CD14-positive monocyte (primary cell): Measurements from ENCODE around the gene MUC5B. TPM values are rescaled to one million over a fixed set of nuclear protein-coding genes. Genes with fewer than 3 reads are reported as not detected.

Source experiments
- DNase-seq, 3 donors: peaks; one replicate each; pipeline ENCODE4 v3.0.0-alpha.2; 2011 to 2022
- H2AFZ ChIP-seq: 2 replicates; pipeline ENCODE4 v1.6.0; 2012; ENCODE audit warnings: mild to moderate bottlenecking, low read depth, low read length, inconsistent platforms; ENCODE audit not compliant: insufficient read depth, poor library complexity, severe bottlenecking
- H3K27ac ChIP-seq, 2 donors: 1 replicate in 1 of 2; 2 replicates in 1 of 2; pipeline ENCODE4 v1.5.1; 2012 to 2013; ENCODE audit warnings: low read length in 2 of 2, control low read depth in 1 of 2, inconsistent platforms in 1 of 2, low read depth in 1 of 2, mild to moderate bottlenecking in 1 of 2
- H3K27me3 ChIP-seq, 2 donors: one replicate each; pipeline versions ENCODE4 v1.6.0 to v1.6.1; 2011 to 2013; ENCODE audit warnings: low read length in 2 of 2; ENCODE audit not compliant: control insufficient read depth in 2 of 2, insufficient read depth in 2 of 2
- H3K36me3 ChIP-seq, 2 donors: replicated peaks in 1 of 2; 1 replicate in 1 of 2; 2 replicates in 1 of 2; pipeline versions ENCODE4 v1.5.1 to v1.6.1; 2012 to 2013; ENCODE audit warnings: low read length in 2 of 2, control low read depth in 1 of 2, inconsistent platforms in 1 of 2, mild to moderate bottlenecking in 1 of 2; ENCODE audit not compliant: insufficient read depth in 2 of 2, control insufficient read depth in 1 of 2
- H3K4me1 ChIP-seq, 2 donors: 1 replicate in 1 of 2; 2 replicates in 1 of 2; pipeline versions ENCODE4 v1.5.1 to v1.6.1; 2012 to 2013; ENCODE audit warnings: low read length in 2 of 2, control low read depth in 1 of 2, inconsistent platforms in 1 of 2, mild to moderate bottlenecking in 1 of 2, moderate library complexity in 1 of 2; ENCODE audit not compliant: insufficient read depth in 2 of 2, control insufficient read depth in 1 of 2
- H3K4me2 ChIP-seq: replicated peaks from 2 replicates; pipeline ENCODE3; 2012; ENCODE audit warnings: low read length, moderate library complexity, mild to moderate bottlenecking; ENCODE audit not compliant: poor library complexity, severe bottlenecking; ENCODE audit errors: extremely low read depth
- H3K4me3 ChIP-seq, 3 experiments: fragments of 200-600 bp in 1 of 3; sonication (generic) in 1 of 3; replicated peaks in 1 of 3; 1 replicate in 2 of 3; 2 replicates in 1 of 3; pipeline ENCODE4 v1.5.1; 2011 to 2013; ENCODE audit warnings: low read length in 3 of 3, mild to moderate bottlenecking in 3 of 3, control low read depth in 2 of 3, low read depth in 2 of 3, inconsistent platforms in 1 of 3, moderate library complexity in 1 of 3
- H3K79me2 ChIP-seq: 2 replicates; pipeline ENCODE4 v1.6.0; 2012; ENCODE audit warnings: mild to moderate bottlenecking, control low read depth, inconsistent platforms, low read length, moderate library complexity; ENCODE audit not compliant: insufficient read depth
- H3K9ac ChIP-seq: 2 replicates; pipeline ENCODE4 v1.6.0; 2017; ENCODE audit warnings: low read length, mild to moderate bottlenecking; ENCODE audit not compliant: insufficient read depth, poor library complexity, severe bottlenecking
- H3K9me3 ChIP-seq, 2 donors: replicated peaks in 1 of 2; 1 replicate in 1 of 2; 2 replicates in 1 of 2; pipeline versions ENCODE4 v1.5.1 to v1.6.1; 2012 to 2013; ENCODE audit warnings: low read length in 2 of 2, control low read depth in 1 of 2; ENCODE audit not compliant: control insufficient read depth in 1 of 2, insufficient read depth in 1 of 2
- H4K20me1 ChIP-seq: 2 replicates; pipeline ENCODE4 v1.6.0; 2012; ENCODE audit warnings: mild to moderate bottlenecking, low read length, control low read depth, moderate library complexity; ENCODE audit not compliant: insufficient read depth
- H3K27ac Mint-ChIP-seq, 7 donors: one replicate each; pipeline ENCODE4 v1.8.0; 2020; ENCODE audit warnings: mild to moderate bottlenecking in 7 of 7, mixed read lengths in 7 of 7, moderate library complexity in 6 of 7, inconsistent platforms in 2 of 7
- H3K27me3 Mint-ChIP-seq, 3 donors: one replicate each; pipeline ENCODE4 v1.8.0; 2021 to 2022; ENCODE audit warnings: low read depth in 3 of 3, mild to moderate bottlenecking in 3 of 3, mixed read lengths in 3 of 3, moderate library complexity in 3 of 3, inconsistent platforms in 1 of 3
- H3K36me3 Mint-ChIP-seq, 2 donors: one replicate each; pipeline ENCODE4 v1.8.0; 2020; ENCODE audit warnings: mixed read lengths in 2 of 2, inconsistent platforms in 1 of 2, mild to moderate bottlenecking in 1 of 2
- H3K4me1 Mint-ChIP-seq: one replicate; pipeline ENCODE4 v1.8.0; 2020; ENCODE audit warnings: mild to moderate bottlenecking, mixed read lengths
- H3K4me3 Mint-ChIP-seq, 2 donors: one replicate each; pipeline ENCODE4 v1.8.0; 2020; ENCODE audit warnings: mild to moderate bottlenecking in 2 of 2, mixed read lengths in 2 of 2, moderate library complexity in 1 of 2
- H3K9me3 Mint-ChIP-seq, 7 donors: one replicate each; pipeline ENCODE4 v1.8.0; 2020 to 2022; ENCODE audit warnings: mixed read lengths in 7 of 7, mild to moderate bottlenecking in 6 of 7, moderate library complexity in 6 of 7, inconsistent platforms in 2 of 7
- WGBS: methylation state at CpG from one replicate; pipeline ENCODE4 v1.1.5; 2013; ENCODE audit warnings: missing lambda C conversion rate; ENCODE audit not compliant: insufficient coverage; 5-methylcytosine and 5-hydroxymethylcytosine counted together
- intact Hi-C, 2 donors: fragments of 100-400 bp; cut with micrococcal nuclease; formaldehyde crosslinking; loops; one replicate each; pipeline versions ENCODE4 v1.15.0 to v1.15.1; 2023
- polyA plus RNA-seq, 3 donors: library from polyadenylated mRNA; depleted of rRNA in 1 of 3; unstranded in 2 of 3; stranded (reverse) in 1 of 3; fragments of 300-500 nt in 2 of 3; fragments of >200 nt in 1 of 3; fragmentation: Illumina TruSeq in 2 of 3; gene quantifications; 1 replicate in 2 of 3; 2 replicates in 1 of 3; pipeline ENCODE4 v1.2.3, GENCODE V29; 2012 to 2021
- TF ChIP-seq, protein P1 (sequence below): fragments of 200-600 bp; IDR thresholded peaks from one replicate; pipeline ENCODE4 v1.8.0; 2022; ENCODE audit warnings: antibody characterized with exemption, mild to moderate bottlenecking

MUC5B gene
- polyA plus RNA-seq, 3 donors, result not detected

GRCh38 chr11:1205121-1205986, 17.5 kb upstream of the MUC5B start:
- H3K4me3 ChIP-seq, result no peak overlapping the region
- H3K27ac ChIP-seq, result no peak overlapping the region
- H3K4me3 Mint-ChIP-seq, result no peak overlapping the region
- no peaks in the 10 kb centered on the region for H3K4me1 ChIP-seq
- H3K9me3 ChIP-seq, result peaks cover 0 to 16% of the 10 kb centered on the region in 2 donors
- H3K27ac Mint-ChIP-seq, result peak overlapping the region in 1 of 7 donors; percentile 72
- no peaks in the 10 kb centered on the region for H3K36me3 ChIP-seq
- peaks cover under 1 to 9% (median 6%) of the 10 kb centered on the region in 7 donors for H3K9me3 Mint-ChIP-seq
- DNase-seq, result no peak
- no peaks in the 10 kb centered on the region for H3K4me1 Mint-ChIP-seq
- intact Hi-C loops, result no loop called here
- no peaks in the 10 kb centered on the region for H4K20me1 ChIP-seq
- no peaks in the 10 kb centered on the region for H3K36me3 Mint-ChIP-seq
- no peak overlapping the region for H2AFZ ChIP-seq
- no peak overlapping the region for H3K4me2 ChIP-seq
- TF ChIP-seq, protein P1, sequence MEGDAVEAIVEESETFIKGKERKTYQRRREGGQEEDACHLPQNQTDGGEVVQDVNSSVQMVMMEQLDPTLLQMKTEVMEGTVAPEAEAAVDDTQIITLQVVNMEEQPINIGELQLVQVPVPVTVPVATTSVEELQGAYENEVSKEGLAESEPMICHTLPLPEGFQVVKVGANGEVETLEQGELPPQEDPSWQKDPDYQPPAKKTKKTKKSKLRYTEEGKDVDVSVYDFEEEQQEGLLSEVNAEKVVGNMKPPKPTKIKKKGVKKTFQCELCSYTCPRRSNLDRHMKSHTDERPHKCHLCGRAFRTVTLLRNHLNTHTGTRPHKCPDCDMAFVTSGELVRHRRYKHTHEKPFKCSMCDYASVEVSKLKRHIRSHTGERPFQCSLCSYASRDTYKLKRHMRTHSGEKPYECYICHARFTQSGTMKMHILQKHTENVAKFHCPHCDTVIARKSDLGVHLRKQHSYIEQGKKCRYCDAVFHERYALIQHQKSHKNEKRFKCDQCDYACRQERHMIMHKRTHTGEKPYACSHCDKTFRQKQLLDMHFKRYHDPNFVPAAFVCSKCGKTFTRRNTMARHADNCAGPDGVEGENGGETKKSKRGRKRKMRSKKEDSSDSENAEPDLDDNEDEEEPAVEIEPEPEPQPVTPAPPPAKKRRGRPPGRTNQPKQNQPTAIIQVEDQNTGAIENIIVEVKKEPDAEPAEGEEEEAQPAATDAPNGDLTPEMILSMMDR, result no peak
- no peaks in the 10 kb centered on the region for H3K79me2 ChIP-seq
- 81% methylated on average over 32 of the region's 35 CpGs for WGBS
- H3K27me3 Mint-ChIP-seq, result peaks cover 0 to 8% (median 4%) of the 10 kb centered on the region in 3 donors
- H3K27me3 ChIP-seq, result no peaks in the 10 kb centered on the region
- no peak overlapping the region for H3K9ac ChIP-seq

GRCh38 chr11:1205987-1206331, 16.9 kb upstream of the MUC5B start:
- Histone ChIP-seq H3K36me3 (no peaks in the 10 kb centered on the region), H3K9me3 (peaks cover under 1 to 22% of the 10 kb centered on the region in 2 donors), H2AFZ (no peak overlapping the region), H3K4me1 (no peaks in the 10 kb centered on the region), H4K20me1 (no peaks in the 10 kb centered on the region), H3K4me2 (no peak overlapping the region), H3K4me3 (no peak overlapping the region), H3K79me2 (no peaks in the 10 kb centered on the region), H3K27ac (no peak overlapping the region), H3K27me3 (no peaks in the 10 kb centered on the region), H3K9ac (no peak overlapping the region)
- Mint-ChIP-seq H3K4me3 (no peak overlapping the region), H3K27ac (no peak overlapping the region), H3K27me3 (peaks cover 0 to 8% (median 4%) of the 10 kb centered on the region in 3 donors), H3K9me3 (peaks cover 5 to 14% (median 10%) of the 10 kb centered on the region in 7 donors), H3K36me3 (no peaks in the 10 kb centered on the region), H3K4me1 (no peaks in the 10 kb centered on the region)
- TF ChIP-seq, protein P1, result no peak
- WGBS, result 89% methylated on average over 8 of the region's 8 CpGs
- no peak for DNase-seq
- intact Hi-C loops, result no loop called here
